CD14-positive monocyte (primary cell): ENCODE results near the gene BARHL2. TPM values are rescaled to one million over a fixed set of nuclear protein-coding genes. Genes with fewer than 3 reads are reported as not detected.

Source experiments
- DNase-seq, 3 donors: peaks; one replicate each; pipeline ENCODE4 v3.0.0-alpha.2; 2011 to 2022
- H2AFZ ChIP-seq: 2 replicates; pipeline ENCODE4 v1.6.0; 2012; ENCODE audit warnings: mild to moderate bottlenecking, low read depth, low read length, inconsistent platforms; ENCODE audit not compliant: insufficient read depth, poor library complexity, severe bottlenecking
- H3K27ac ChIP-seq, 2 donors: 1 replicate in 1 of 2; 2 replicates in 1 of 2; pipeline ENCODE4 v1.5.1; 2012 to 2013; ENCODE audit warnings: low read length in 2 of 2, control low read depth in 1 of 2, inconsistent platforms in 1 of 2, low read depth in 1 of 2, mild to moderate bottlenecking in 1 of 2
- H3K27me3 ChIP-seq, 2 donors: one replicate each; pipeline versions ENCODE4 v1.6.0 to v1.6.1; 2011 to 2013; ENCODE audit warnings: low read length in 2 of 2; ENCODE audit not compliant: control insufficient read depth in 2 of 2, insufficient read depth in 2 of 2
- H3K36me3 ChIP-seq, 2 donors: replicated peaks in 1 of 2; 1 replicate in 1 of 2; 2 replicates in 1 of 2; pipeline versions ENCODE4 v1.5.1 to v1.6.1; 2012 to 2013; ENCODE audit warnings: low read length in 2 of 2, control low read depth in 1 of 2, inconsistent platforms in 1 of 2, mild to moderate bottlenecking in 1 of 2; ENCODE audit not compliant: insufficient read depth in 2 of 2, control insufficient read depth in 1 of 2
- H3K4me1 ChIP-seq, 2 donors: 1 replicate in 1 of 2; 2 replicates in 1 of 2; pipeline versions ENCODE4 v1.5.1 to v1.6.1; 2012 to 2013; ENCODE audit warnings: low read length in 2 of 2, control low read depth in 1 of 2, inconsistent platforms in 1 of 2, mild to moderate bottlenecking in 1 of 2, moderate library complexity in 1 of 2; ENCODE audit not compliant: insufficient read depth in 2 of 2, control insufficient read depth in 1 of 2
- H3K4me2 ChIP-seq: replicated peaks from 2 replicates; pipeline ENCODE3; 2012; ENCODE audit warnings: low read length, moderate library complexity, mild to moderate bottlenecking; ENCODE audit not compliant: poor library complexity, severe bottlenecking; ENCODE audit errors: extremely low read depth
- H3K4me3 ChIP-seq, 3 experiments: fragments of 200-600 bp in 1 of 3; sonication (generic) in 1 of 3; replicated peaks in 1 of 3; 1 replicate in 2 of 3; 2 replicates in 1 of 3; pipeline ENCODE4 v1.5.1; 2011 to 2013; ENCODE audit warnings: low read length in 3 of 3, mild to moderate bottlenecking in 3 of 3, control low read depth in 2 of 3, low read depth in 2 of 3, inconsistent platforms in 1 of 3, moderate library complexity in 1 of 3
- H3K79me2 ChIP-seq: 2 replicates; pipeline ENCODE4 v1.6.0; 2012; ENCODE audit warnings: mild to moderate bottlenecking, control low read depth, inconsistent platforms, low read length, moderate library complexity; ENCODE audit not compliant: insufficient read depth
- H3K9ac ChIP-seq: 2 replicates; pipeline ENCODE4 v1.6.0; 2017; ENCODE audit warnings: low read length, mild to moderate bottlenecking; ENCODE audit not compliant: insufficient read depth, poor library complexity, severe bottlenecking
- H3K9me3 ChIP-seq, 2 donors: replicated peaks in 1 of 2; 1 replicate in 1 of 2; 2 replicates in 1 of 2; pipeline versions ENCODE4 v1.5.1 to v1.6.1; 2012 to 2013; ENCODE audit warnings: low read length in 2 of 2, control low read depth in 1 of 2; ENCODE audit not compliant: control insufficient read depth in 1 of 2, insufficient read depth in 1 of 2
- H4K20me1 ChIP-seq: 2 replicates; pipeline ENCODE4 v1.6.0; 2012; ENCODE audit warnings: mild to moderate bottlenecking, low read length, control low read depth, moderate library complexity; ENCODE audit not compliant: insufficient read depth
- H3K27ac Mint-ChIP-seq, 7 donors: one replicate each; pipeline ENCODE4 v1.8.0; 2020; ENCODE audit warnings: mild to moderate bottlenecking in 7 of 7, mixed read lengths in 7 of 7, moderate library complexity in 6 of 7, inconsistent platforms in 2 of 7
- H3K27me3 Mint-ChIP-seq, 3 donors: one replicate each; pipeline ENCODE4 v1.8.0; 2021 to 2022; ENCODE audit warnings: low read depth in 3 of 3, mild to moderate bottlenecking in 3 of 3, mixed read lengths in 3 of 3, moderate library complexity in 3 of 3, inconsistent platforms in 1 of 3
- H3K36me3 Mint-ChIP-seq, 2 donors: one replicate each; pipeline ENCODE4 v1.8.0; 2020; ENCODE audit warnings: mixed read lengths in 2 of 2, inconsistent platforms in 1 of 2, mild to moderate bottlenecking in 1 of 2
- H3K4me1 Mint-ChIP-seq: one replicate; pipeline ENCODE4 v1.8.0; 2020; ENCODE audit warnings: mild to moderate bottlenecking, mixed read lengths
- H3K4me3 Mint-ChIP-seq, 2 donors: one replicate each; pipeline ENCODE4 v1.8.0; 2020; ENCODE audit warnings: mild to moderate bottlenecking in 2 of 2, mixed read lengths in 2 of 2, moderate library complexity in 1 of 2
- H3K9me3 Mint-ChIP-seq, 7 donors: one replicate each; pipeline ENCODE4 v1.8.0; 2020 to 2022; ENCODE audit warnings: mixed read lengths in 7 of 7, mild to moderate bottlenecking in 6 of 7, moderate library complexity in 6 of 7, inconsistent platforms in 2 of 7
- CTCF ChIP-seq: fragments of 200-600 bp; IDR thresholded peaks from one replicate; pipeline ENCODE4 v1.8.0; 2022; ENCODE audit warnings: antibody characterized with exemption, mild to moderate bottlenecking
- WGBS: methylation state at CpG from one replicate; pipeline ENCODE4 v1.1.5; 2013; ENCODE audit warnings: missing lambda C conversion rate; ENCODE audit not compliant: insufficient coverage; 5-methylcytosine and 5-hydroxymethylcytosine counted together
- intact Hi-C, 2 donors: fragments of 100-400 bp; cut with micrococcal nuclease; formaldehyde crosslinking; loops; one replicate each; pipeline versions ENCODE4 v1.15.0 to v1.15.1; 2023
- polyA plus RNA-seq, 3 donors: library from polyadenylated mRNA; depleted of rRNA in 1 of 3; unstranded in 2 of 3; stranded (reverse) in 1 of 3; fragments of 300-500 nt in 2 of 3; fragments of >200 nt in 1 of 3; fragmentation: Illumina TruSeq in 2 of 3; gene quantifications; 1 replicate in 2 of 3; 2 replicates in 1 of 3; pipeline ENCODE4 v1.2.3, GENCODE V29; 2012 to 2021

The BARHL2 gene
- polyA plus RNA-seq, 3 donors = not detected

DNA sequence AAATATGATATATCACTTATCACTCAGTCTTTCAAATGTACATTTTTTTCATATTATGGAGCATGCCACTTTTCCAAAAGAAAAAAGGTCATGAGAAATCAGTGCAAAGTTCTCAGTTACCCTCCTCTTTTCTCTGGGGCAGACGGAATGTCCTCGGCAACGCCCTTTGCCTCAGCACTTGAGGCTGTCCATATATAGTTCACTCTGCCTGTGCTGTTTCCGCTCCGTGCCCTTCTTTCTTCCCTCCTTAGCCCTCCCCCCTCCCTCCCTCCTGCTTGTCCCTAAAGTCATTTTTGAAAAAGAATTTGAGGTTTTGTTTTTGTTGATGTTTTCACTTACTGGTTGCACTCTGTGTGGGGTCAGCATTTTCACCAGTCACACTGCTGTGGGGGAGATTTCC lies 5.4 kb downstream of the BARHL2 start:
- Histone ChIP-seq H3K79me2 (no peaks in the 10 kb centered on the region), H3K4me3 (no peak overlapping the region), H2AFZ (no peak overlapping the region), H3K27ac (no peak overlapping the region), H3K9me3 (peaks cover 5 to 81% of the 10 kb centered on the region in 2 donors), H3K27me3 (peaks cover 96 to 100% of the 10 kb centered on the region in 2 donors), H3K4me2 (no peak overlapping the region), H4K20me1 (no peaks in the 10 kb centered on the region), H3K4me1 (peaks cover 0 to 7% of the 10 kb centered on the region in 2 donors), H3K36me3 (no peaks in the 10 kb centered on the region), H3K9ac (no peak overlapping the region)
- peaks cover 0 to 46% (median 35%) of the 10 kb centered on the region in 7 donors for H3K9me3 Mint-ChIP-seq
- H3K27ac Mint-ChIP-seq = no peak overlapping the region
- peaks cover 96 to 100% (median 97%) of the 10 kb centered on the region in 3 donors for H3K27me3 Mint-ChIP-seq
- H3K4me1 Mint-ChIP-seq = peaks cover 10% of the 10 kb centered on the region
- WGBS = 14% methylated on average over 3 of the region's 5 CpGs
- peak overlapping the region in 1 of 2 donors; percentile 52 for H3K4me3 Mint-ChIP-seq
- TF ChIP-seq CTCF = no peak
- intact Hi-C loops = no loop called here
- peaks cover 0 to 12% of the 10 kb centered on the region in 2 donors for H3K36me3 Mint-ChIP-seq
- no peak for DNase-seq

DNA sequence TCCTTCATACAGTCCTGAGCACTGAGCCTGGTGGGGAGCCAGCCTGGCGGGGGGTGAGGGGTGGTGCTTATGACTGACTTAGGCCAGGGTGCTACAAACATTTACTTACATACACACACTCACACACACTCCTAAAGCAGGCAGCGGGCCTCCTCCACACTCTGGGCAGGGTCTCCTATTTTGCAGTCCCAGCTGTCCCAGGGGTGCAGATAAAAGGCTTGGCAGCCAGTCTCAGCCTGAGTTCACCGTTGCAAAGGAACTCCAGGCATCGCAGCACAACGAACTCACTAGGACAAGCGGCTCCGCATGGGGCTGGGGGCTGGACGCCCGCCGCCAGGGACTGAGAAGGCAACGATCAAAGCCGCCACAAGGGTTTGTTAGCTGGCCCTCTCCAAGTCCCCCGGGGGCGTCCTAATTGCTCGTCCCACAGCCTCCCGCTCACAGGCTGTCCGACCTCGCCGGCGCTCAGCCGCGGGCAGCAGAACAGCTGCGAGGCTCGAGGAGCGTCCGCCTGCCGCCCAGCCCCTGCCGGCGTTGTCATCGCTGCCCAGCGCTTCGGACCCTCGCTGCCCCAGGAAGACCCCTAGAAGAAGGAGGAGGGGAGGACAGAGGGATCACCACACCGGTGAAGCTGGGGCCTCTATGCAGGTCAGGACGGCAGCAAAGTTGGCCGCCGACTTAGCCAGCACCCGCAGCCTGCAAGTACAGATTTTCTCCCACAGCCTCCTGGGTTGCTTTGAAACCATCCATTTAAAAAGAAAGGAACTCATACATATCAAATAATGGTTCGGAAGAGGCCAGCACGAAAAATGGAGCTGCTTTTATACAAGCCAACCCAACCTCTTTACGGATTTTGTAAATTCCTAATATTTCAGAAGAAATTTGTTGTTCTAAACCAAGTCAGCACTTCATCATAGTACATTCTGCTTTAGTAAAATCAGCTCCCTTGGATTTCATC lies 6.2 kb downstream of the BARHL2 start:
- Mint-ChIP-seq H3K27me3 (peaks cover 96 to 100% (median 97%) of the 10 kb centered on the region in 3 donors), H3K9me3 (peaks cover 0 to 46% (median 36%) of the 10 kb centered on the region in 7 donors), H3K36me3 (peaks cover 0 to 12% of the 10 kb centered on the region in 2 donors), H3K4me3 (peak overlapping the region in 1 of 2 donors; percentile 54), H3K4me1 (peaks cover 14% of the 10 kb centered on the region), H3K27ac (no peak overlapping the region)
- peaks cover 5 to 16% of the 10 kb centered on the region in 2 donors for H3K4me1 ChIP-seq
- TF ChIP-seq CTCF = no peak
- no peaks in the 10 kb centered on the region for H3K36me3 ChIP-seq
- no peak overlapping the region for H2AFZ ChIP-seq
- H3K27ac ChIP-seq = no peak overlapping the region
- DNase-seq = no peak
- no peak overlapping the region for H3K9ac ChIP-seq
- H3K9me3 ChIP-seq = peaks cover 5 to 79% of the 10 kb centered on the region in 2 donors
- WGBS = 6% methylated on average over 33 of the region's 41 CpGs
- H3K4me3 ChIP-seq = no peak overlapping the region
- H3K4me2 ChIP-seq = no peak overlapping the region
- intact Hi-C loops = no loop called here
- H3K79me2 ChIP-seq = no peaks in the 10 kb centered on the region
- no peaks in the 10 kb centered on the region for H4K20me1 ChIP-seq
- H3K27me3 ChIP-seq = peaks cover 97 to 100% of the 10 kb centered on the region in 2 donors
